Fibroblast of lung (primary cell): Measurements from ENCODE around the gene MINK1. TPM values are rescaled to one million over a fixed set of nuclear protein-coding genes. Genes with fewer than 3 reads are reported as not detected.

ENCODE experiments used
- DNase-seq, 2 donors: peaks; one replicate each; pipeline versions ENCODE4 v3.0.0 to v3.0.0-alpha.2; 2010; ENCODE audit warnings: low read depth in 2 of 2
- H2AFZ ChIP-seq: 2 replicates; pipeline ENCODE4 v1.5.1; 2012; ENCODE audit warnings: low read length, control low read depth, inconsistent platforms
- H3K27ac ChIP-seq: 2 replicates; pipeline ENCODE4 v1.5.1; 2011; ENCODE audit warnings: low read length, control low read depth; ENCODE audit not compliant: insufficient read depth
- H3K27me3 ChIP-seq: 2 replicates; pipeline ENCODE4 v1.5.1; 2011; ENCODE audit warnings: mild to moderate bottlenecking, low read length; ENCODE audit not compliant: control insufficient read depth, insufficient read depth
- H3K36me3 ChIP-seq: 2 replicates; pipeline ENCODE4 v1.5.1; 2011; ENCODE audit warnings: low read length; ENCODE audit not compliant: control insufficient read depth, insufficient read depth
- H3K4me1 ChIP-seq: 2 replicates; pipeline ENCODE4 v1.5.1; 2011; ENCODE audit warnings: low read length; ENCODE audit not compliant: control insufficient read depth, insufficient read depth; ENCODE audit errors: extremely low read depth
- H3K4me2 ChIP-seq: 2 replicates; pipeline ENCODE4 v1.5.1; 2011; ENCODE audit warnings: low read length, control low read depth; ENCODE audit not compliant: insufficient read depth; ENCODE audit errors: extremely low read depth
- H3K4me3 ChIP-seq, 4 experiments: fragments of 200-600 bp in 1 of 4; sonication (generic) in 1 of 4; replicated peaks in 1 of 4; 2 replicates each; pipeline ENCODE4 v1.5.1; 2011 to 2016; ENCODE audit warnings: low read length in 4 of 4, low read depth in 3 of 4, mild to moderate bottlenecking in 3 of 4, control low read depth in 2 of 4, inconsistent platforms in 1 of 4, mixed read lengths in 1 of 4; ENCODE audit not compliant: insufficient read depth in 1 of 4; ENCODE audit errors: control extremely low read depth in 1 of 4
- H3K79me2 ChIP-seq: 2 replicates; pipeline ENCODE4 v1.5.1; 2012; ENCODE audit warnings: mild to moderate bottlenecking, low read length, inconsistent platforms; ENCODE audit not compliant: control insufficient read depth, insufficient read depth
- H3K9ac ChIP-seq: 2 replicates; pipeline ENCODE4 v1.5.1; 2011; ENCODE audit warnings: mild to moderate bottlenecking, low read length, control low read depth; ENCODE audit not compliant: insufficient read depth
- H3K9me3 ChIP-seq: 2 replicates; pipeline ENCODE4 v1.5.1; 2012; ENCODE audit warnings: low read depth, low read length; ENCODE audit not compliant: control insufficient read depth, insufficient read depth
- H4K20me1 ChIP-seq: 2 replicates; pipeline ENCODE4 v1.5.1; 2011; ENCODE audit warnings: low read length; ENCODE audit not compliant: control insufficient read depth, insufficient read depth; ENCODE audit errors: extremely low read depth
- EZH2 ChIP-seq: IDR thresholded peaks from 2 replicates; pipeline ENCODE4 v1.5.1; 2012; ENCODE audit warnings: low read length, control low read depth, mild to moderate bottlenecking; ENCODE audit errors: missing control alignments
- polyA plus RNA-seq, 2 donors: library from polyadenylated mRNA; depleted of rRNA in 1 of 2; stranded (reverse) in 1 of 2; unstranded in 1 of 2; fragments of >200 nt; gene quantifications; 2 replicates each; pipeline ENCODE4 v1.2.1, GENCODE V29; 2011 to 2012; ENCODE audit warnings: missing spikeins in 1 of 2
- total RNA-seq: library from RNA; depleted of rRNA; stranded (reverse); fragments of >200 nt; gene quantifications from 2 replicates; pipeline ENCODE4 v1.2.1, GENCODE V29; 2014
- TF ChIP-seq, protein P1 (sequence below), 2 donors: IDR thresholded peaks in 1 of 2; conservative IDR thresholded peaks in 1 of 2; 1 replicate in 1 of 2; 2 replicates in 1 of 2; pipeline ENCODE4 v1.5.1; 2011 to 2012; ENCODE audit warnings: low read length in 2 of 2, control low read depth in 1 of 2, inconsistent platforms in 1 of 2, low read depth in 1 of 2, mild to moderate bottlenecking in 1 of 2

Gene MINK1
- total and polyA plus RNA-seq, 2 donors (not counting 1 experiment from before 2014, with no cell fraction given): 27.2 to 28.6 TPM

DNA sequence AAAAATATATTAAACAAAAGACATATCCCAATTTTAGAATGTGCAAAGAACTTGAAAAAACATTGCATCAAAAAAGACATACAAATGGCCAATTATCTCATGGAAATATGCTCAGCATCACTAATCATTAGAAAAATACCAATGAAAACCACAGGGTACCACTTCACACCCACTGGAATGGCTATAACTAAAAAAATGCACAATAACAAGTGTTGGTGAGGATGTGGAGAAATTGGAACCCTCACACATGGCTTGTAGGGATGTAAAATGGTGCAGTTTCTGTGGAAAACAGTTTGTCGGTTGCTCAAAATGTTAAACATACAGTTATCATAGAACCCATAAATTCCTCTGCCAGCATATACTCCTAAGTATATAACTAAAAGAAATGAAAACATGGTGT lies 38.0 kb upstream of the MINK1 start:
- no peak overlapping the region for H3K4me2 ChIP-seq

GRCh38 chr17:4796552-4796920 lies 36.6 kb upstream of the MINK1 start:
- H3K27me3 ChIP-seq: no peaks in the 10 kb centered on the region
- TF ChIP-seq, protein P1, sequence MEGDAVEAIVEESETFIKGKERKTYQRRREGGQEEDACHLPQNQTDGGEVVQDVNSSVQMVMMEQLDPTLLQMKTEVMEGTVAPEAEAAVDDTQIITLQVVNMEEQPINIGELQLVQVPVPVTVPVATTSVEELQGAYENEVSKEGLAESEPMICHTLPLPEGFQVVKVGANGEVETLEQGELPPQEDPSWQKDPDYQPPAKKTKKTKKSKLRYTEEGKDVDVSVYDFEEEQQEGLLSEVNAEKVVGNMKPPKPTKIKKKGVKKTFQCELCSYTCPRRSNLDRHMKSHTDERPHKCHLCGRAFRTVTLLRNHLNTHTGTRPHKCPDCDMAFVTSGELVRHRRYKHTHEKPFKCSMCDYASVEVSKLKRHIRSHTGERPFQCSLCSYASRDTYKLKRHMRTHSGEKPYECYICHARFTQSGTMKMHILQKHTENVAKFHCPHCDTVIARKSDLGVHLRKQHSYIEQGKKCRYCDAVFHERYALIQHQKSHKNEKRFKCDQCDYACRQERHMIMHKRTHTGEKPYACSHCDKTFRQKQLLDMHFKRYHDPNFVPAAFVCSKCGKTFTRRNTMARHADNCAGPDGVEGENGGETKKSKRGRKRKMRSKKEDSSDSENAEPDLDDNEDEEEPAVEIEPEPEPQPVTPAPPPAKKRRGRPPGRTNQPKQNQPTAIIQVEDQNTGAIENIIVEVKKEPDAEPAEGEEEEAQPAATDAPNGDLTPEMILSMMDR (conservative IDR thresholded peaks at IDR 0.05 in 1 of 2, IDR thresholded peaks at IDR 0.05 in 1 of 2; ENCODE audit: low read depth in 1 of 2, low read length in 2 of 2): no peak
- no peak for TF ChIP-seq EZH2

More for the DNA sequence above, 38.0 kb upstream of the MINK1 start:
- TF ChIP-seq, protein P1 (conservative IDR thresholded peaks at IDR 0.05 in 1 of 2, IDR thresholded peaks at IDR 0.05 in 1 of 2; ENCODE audit: low read depth in 1 of 2, low read length in 2 of 2): no peak
- TF ChIP-seq EZH2: no peak
- no peak for DNase-seq
- Histone ChIP-seq H3K4me3 (no peak overlapping the region), H3K4me1 (no peaks in the 10 kb centered on the region), H3K27me3 (no peaks in the 10 kb centered on the region), H3K9me3 (no peaks in the 10 kb centered on the region), H4K20me1 (no peaks in the 10 kb centered on the region), H2AFZ (peak overlapping the region; percentile 38), H3K36me3 (peaks cover 11% of the 10 kb centered on the region), H3K79me2 (peaks cover 11% of the 10 kb centered on the region), H3K9ac (no peak overlapping the region), H3K27ac (no peak overlapping the region)

GRCh38 chr17:4800462-4801196 lies 32.5 kb upstream of the MINK1 start:
- Histone ChIP-seq H3K4me3 (no peak overlapping the region), H3K4me1 (no peaks in the 10 kb centered on the region), H3K79me2 (peaks cover 11% of the 10 kb centered on the region), H3K27ac (no peak overlapping the region), H3K4me2 (no peak overlapping the region), H3K27me3 (no peaks in the 10 kb centered on the region), H3K9me3 (no peaks in the 10 kb centered on the region), H4K20me1 (no peaks in the 10 kb centered on the region), H3K9ac (no peak overlapping the region), H3K36me3 (peaks cover 11% of the 10 kb centered on the region), H2AFZ (no peak overlapping the region)
- no peak for TF ChIP-seq EZH2
- TF ChIP-seq, protein P1 (conservative IDR thresholded peaks at IDR 0.05 in 1 of 2, IDR thresholded peaks at IDR 0.05 in 1 of 2; ENCODE audit: low read depth in 1 of 2, low read length in 2 of 2): no peak
- no peak for DNase-seq

More at GRCh38 chr17:4796552-4796920, 36.6 kb upstream of the MINK1 start:
- Histone ChIP-seq H3K4me1 (no peaks in the 10 kb centered on the region), H4K20me1 (no peaks in the 10 kb centered on the region), H3K79me2 (peaks cover 11% of the 10 kb centered on the region), H3K36me3 (peaks cover 11% of the 10 kb centered on the region), H3K4me3 (peak overlapping the region; percentile 90 to 100 (median 96)), H2AFZ (peak overlapping the region; percentile 85), H3K4me2 (peak overlapping the region; percentile 84), H3K9ac (peak overlapping the region; percentile 81), H3K9me3 (no peaks in the 10 kb centered on the region), H3K27ac (peak overlapping the region; percentile 86)
- peak; percentile 33 to 47 for DNase-seq
